HG03039 (cell line): ENCODE data around the gene MGLL.
"Not testable (repeated sequence)": the region's sequence is repeated elsewhere in the genome, so short reads cannot be mapped to it uniquely, and the experiment has no call there.

Experiments used
- ATAC-seq: cut with Tn5 transposase; IDR thresholded peaks from one replicate; pipeline ENCODE4 v1.9.1; 2021; ENCODE audit warnings: mild to moderate bottlenecking, moderate library complexity; ENCODE audit not compliant: unreplicated experiment

The MGLL gene

DNA sequence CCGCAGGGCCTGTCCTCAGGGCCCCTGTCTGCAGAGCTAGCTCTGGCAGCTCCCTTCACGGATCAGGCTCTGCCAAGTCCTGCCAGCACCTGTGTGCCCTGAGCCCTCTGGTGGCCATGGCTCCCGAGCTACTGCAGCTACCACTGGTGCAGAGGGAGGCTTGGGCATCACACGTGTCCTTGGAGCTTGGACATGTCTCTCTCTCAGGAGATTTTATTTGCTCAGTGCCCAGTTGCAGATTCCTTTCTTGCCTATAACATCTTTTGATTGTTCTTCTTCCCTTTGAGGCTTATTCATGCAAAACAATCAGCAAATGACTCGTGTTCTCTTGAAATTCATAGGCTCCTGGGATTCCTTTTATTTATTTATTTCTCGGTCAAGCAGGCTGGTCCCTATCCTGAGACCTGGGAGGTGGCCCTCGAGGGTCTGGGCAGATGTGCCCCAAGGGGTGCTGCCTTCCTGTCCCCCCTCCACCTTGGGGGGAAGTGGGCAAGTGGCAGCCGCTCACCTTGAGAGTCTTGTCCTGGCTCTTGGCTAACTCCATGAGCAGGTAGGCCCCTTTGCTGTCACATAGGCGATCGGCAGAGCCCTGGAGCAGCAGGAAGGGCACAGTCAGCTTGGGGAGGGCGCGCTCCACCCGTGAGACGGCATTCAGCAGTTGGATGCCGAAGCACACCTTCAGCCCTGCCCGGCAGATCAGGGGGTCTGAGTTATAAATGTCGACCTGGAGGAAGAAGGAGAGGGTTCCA lies 127.7 kb downstream of the MGLL start:
- no peak for ATAC-seq

DNA sequence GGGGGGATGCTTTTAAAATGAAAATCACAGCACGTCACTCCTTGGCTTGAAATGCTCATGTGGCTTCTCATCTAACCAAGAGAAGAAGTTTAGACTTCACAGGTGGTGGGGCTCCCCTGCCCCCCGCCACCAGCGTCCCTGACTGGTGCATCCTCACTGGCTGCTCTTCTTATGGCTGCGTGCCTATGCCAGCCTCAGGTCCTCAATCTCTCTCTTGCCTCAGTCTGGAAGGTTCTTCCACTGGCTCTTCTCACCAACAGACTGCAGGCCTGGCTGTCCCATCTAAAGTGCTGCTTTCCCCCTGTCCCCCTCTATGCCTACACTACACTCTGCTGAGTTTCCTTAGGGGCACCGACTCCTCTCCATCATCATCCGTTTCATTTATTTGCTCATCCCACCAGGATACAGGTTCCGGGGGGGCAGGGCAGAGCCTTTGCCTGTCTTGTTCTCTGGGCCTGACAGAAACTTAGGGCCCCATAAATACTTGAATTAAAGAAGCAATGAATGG lies 128.9 kb downstream of the MGLL start:
- ATAC-seq = no peak

DNA sequence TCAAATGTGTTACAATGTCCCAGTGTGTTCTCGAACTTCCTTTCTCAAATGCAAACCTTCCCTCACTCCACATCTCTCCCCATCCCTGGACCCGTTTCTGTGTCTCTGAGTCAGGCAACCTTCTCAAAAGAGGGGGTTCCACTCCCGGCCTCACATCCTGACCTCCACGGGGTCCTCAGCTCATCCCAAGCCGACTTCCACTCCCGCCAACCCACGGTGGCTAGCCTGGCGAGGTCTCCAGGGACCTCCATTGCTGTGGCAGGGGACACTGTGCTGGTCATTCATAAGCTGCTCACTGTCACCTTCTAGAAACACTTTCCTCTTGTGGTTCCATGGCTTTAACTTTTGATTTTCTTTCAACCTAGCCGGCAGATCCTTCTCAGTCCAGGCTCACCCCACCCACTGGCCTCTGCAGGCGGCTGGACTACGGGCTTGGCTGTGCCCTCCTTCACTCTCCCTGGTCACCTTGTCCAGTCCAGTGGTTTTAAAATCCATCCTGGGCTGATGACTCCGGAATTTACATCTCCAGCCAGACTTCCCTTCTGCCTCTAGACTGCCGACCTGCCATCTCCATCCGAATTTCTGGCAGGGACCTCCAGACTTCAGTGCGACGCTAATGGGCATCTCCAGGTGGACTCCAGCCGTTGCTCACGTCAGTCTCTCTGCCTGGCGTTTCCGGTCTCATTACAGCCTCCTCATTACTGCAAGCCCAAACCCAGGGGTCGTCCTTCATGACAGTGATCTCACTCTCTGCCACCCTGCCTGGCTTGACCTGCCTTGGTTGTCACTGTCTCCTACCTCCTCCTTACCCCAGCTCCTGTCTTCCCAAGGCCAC lies 129.6 kb downstream of the MGLL start:
- ATAC-seq = no peak

DNA sequence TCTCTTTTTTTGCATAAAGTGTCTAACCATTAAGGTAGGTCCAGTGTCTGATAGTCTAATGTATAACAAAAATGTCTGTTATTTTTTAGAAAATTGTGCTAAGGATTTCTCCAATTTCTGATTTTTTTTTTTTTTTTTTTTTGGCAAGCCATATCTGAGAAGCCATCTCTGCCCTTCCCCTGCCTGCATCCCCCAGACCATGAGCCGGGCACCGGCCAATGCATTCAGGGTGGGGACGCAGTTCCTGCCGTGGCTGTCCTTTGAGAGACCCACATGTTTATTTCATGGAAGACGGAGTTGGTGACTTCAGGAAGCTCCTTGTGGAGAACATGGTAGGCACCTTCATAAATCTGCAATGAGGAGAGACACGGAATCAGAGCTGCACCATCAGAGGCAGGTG lies 130.3 kb downstream of the MGLL start:
- ATAC-seq = no peak

DNA sequence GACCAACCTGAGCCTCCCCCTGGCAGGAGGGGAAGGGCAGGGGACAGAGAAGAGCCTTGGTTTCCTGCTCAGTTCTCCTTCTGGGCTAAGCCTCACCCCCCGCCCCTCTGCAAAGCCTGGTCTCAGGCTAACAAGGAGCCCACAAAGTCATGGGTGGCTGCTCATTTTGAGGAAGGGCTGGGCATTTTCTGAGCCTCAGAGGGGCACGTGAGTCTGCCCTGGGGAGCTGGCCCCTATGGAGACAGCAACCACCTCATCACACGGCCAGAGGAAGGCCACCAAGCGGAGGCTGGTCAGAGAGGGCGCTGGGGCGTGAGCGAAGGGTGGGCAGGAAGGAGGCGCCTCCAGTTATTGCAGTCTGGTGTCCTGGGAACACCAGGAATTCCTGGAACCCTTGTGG lies 130.8 kb downstream of the MGLL start:
- ATAC-seq = no peak

DNA sequence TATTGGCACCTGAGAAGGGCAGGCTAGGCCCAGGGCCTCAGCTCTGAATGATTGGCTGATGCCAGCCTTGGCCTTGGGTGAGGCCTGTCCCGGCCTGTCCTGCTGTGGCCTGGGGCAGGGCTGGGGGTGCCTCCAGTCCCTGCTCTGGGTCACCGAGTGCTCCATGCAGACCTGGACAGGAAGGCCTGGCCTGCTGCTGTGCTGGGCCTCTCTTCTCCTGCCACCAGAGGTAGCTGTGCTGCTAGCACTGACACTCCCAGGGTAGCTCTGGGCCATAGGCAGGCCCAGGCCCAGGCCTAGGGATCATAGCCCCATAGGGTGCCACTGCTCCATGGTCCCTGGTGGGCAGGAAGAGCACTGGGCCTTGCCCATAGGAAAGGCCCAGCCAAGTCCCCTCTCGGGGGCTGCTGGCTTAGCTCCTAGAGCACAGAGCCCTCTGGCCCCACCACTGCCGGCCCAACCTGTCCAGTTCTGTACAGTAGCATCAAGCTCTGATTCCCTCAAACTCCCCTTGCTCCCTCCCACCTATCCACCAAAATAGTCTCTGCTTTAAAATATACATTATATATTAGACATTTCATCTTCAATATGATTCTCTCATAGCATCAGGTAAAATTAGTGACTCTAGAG lies 131.4 kb downstream of the MGLL start:
- no peak for ATAC-seq

DNA sequence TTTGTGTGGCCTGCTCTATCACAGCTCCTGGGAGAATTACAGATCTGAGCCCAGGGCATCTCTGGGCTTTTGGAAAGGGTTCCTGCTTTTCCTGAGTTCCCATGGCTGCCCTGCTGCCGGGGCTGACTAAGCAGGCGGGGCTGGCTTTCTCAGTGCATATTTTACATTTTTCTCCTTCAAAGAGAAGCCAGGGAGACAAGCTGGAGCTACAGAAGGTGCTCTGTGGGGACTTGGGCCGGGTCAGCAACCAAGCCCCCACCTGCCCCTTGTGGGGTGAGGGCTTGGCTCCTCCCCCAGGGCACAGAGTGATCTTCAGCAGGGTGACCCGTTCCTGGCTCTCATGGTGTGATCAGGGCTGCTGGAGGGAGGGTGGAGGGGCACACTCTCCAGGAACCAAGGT lies 132.2 kb downstream of the MGLL start:
- no peak for ATAC-seq

DNA sequence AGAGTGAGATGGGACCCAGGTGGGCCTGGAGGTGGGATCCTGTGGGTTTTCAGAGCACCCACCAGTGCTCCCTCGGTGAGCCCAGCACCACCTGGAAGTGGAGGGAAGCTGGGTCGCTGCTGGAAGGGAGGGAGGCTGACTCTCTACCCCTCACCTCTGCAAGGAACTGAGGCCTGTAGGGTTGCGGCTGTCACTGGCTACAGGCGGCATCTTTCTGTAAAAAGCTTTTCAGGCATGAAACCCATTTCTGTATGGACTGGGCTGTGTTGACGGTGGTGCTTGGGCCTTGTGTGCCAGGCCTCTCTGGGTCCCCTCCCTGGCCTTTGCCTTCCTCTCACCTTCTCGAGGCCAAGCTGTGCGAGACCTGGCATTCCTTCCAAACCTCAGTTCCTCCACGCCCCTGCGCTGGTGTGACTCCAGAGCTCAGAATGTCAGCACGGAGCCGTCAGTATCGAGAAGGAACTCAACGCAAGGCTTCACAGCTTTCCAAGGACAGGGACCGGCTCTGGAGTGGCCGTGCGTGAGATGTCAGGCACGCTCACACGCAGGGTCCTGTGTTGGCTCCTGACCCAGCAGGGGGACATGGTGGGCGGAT lies 133.0 kb downstream of the MGLL start:
- no peak for ATAC-seq

DNA sequence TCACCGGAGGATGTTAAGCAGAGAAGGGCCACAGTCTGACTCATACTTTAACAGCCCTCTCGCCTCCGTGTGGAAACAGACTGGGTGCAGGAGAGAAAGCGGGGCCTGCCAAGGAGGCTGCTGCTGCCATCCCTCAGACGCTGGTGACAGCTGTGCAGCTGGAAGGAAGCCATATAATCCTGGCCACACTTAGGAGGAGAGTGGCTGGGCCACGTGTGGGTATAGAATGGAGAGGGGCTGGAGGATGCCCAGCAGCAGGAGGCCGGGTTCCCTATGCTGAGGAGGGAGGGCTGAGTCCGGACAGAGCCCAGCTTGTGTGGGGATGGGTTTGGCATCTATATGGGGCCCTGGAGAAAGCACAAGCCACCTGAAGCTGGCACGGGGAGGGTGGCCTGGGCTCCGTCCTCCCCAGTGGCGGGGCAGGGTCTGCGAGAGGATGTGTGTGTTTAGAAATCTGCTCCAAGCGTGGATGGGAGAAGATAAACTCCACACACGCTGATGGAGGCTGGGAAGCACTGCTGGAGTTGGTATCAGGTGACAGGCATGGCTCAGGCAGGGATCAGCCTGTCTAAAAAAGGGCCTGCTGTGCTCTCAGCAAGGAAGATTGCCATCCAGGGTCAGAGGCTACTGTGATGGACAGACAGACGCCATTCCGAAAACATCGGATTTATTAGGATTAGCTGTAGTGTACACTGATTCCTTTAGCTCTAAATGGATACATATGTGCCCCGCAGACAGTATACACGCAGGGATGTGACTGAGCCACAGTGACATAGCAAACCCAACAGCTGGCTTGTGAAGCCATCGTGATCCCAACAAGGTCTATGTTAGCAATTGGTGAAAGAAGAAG lies 133.7 kb downstream of the MGLL start:
- ATAC-seq = no peak

DNA sequence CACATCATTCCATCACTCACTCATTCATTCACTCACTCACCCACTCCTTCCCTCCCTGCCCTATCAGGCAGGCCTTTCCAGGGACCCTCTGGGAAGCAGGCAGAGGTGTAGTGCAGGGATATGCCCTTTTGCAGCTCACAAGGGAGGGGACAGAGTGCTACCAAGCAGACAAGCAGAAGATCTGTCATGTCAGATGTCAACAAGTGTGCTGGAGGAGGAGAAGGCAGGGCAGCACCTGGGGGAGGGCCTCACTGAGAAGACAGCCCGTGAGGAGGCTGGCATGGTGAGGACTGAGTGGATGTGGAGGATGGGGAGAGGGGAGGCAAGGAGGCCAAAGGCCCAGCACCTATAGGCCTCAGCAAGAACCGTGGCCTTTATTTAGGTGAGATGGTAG lies 134.3 kb downstream of the MGLL start:
- ATAC-seq = no peak

DNA sequence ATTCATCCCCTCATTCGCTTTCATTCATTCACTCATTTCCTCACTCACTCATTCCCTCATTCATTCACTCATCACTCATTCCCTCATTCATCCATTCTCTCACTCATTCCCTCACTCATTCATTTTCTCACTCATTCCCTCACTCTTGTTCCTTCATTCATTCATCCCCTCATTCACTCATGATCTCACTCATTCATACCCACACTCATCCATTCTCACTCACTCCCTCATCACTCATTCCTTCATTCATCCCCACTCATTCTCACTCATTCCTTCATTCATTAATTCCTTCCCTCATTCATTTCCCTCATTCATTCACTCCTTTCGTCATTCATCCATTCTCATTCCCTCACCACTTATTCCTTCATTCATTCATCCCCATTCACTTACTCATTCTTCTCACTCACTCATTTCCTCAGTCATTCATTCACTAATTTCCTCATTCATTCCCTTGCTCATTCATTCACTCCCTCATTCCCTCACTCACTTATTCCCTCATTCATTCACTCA lies 135.0 kb downstream of the MGLL start:
- no peak for ATAC-seq

DNA sequence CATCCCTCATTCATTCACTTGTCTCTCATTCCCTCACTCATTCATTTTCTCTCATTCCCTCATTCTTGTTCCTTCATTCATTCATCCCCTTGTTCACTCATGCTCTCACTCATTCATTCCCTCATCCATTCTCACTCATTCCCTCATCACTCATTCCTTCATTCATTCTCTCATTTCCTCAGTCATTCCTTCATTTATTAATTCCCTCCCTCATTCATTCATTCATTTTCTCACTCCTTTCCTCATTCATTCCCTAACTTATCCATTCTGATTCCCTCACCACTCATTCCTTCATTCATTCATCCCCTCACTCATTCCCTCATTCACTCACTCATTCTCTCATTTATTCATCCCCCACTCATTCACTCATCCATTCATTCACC lies 135.8 kb downstream of the MGLL start:
- ATAC-seq = no peak

DNA sequence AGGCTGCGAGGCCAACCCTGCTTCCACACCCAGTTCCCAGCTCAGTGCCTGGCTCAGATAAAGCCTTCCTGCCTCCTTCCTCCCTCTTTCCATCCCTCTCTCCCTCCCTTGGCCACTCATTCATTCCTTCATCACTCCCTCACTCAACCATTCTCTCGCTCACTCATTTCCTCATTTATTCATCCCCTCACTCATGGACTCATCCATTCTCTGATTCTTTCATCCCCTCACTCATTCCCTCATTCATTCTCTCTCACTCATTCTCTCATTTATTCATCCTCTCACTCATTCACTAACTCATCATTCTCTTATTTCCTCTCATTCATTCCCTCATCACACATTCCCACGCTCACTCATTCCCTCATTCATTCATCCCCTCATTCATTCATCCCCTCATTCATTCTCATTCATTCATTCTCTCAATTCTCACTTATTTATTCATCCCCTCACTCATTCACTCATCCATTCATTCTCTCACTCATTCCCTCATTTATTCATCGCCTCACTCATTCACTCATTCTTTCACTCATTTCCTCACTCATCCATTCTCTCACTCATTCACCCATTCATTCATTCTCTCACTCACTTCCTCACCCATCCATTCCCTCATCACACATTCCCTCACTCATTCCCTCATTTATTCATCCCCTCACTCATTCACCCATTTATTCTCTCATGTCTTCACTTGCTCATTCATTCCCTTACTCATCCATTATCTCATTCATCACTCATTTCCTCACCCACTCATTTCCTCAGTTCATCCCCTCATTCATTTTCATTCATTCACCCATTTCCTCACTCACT lies 136.4 kb downstream of the MGLL start:
- no peak for ATAC-seq

DNA sequence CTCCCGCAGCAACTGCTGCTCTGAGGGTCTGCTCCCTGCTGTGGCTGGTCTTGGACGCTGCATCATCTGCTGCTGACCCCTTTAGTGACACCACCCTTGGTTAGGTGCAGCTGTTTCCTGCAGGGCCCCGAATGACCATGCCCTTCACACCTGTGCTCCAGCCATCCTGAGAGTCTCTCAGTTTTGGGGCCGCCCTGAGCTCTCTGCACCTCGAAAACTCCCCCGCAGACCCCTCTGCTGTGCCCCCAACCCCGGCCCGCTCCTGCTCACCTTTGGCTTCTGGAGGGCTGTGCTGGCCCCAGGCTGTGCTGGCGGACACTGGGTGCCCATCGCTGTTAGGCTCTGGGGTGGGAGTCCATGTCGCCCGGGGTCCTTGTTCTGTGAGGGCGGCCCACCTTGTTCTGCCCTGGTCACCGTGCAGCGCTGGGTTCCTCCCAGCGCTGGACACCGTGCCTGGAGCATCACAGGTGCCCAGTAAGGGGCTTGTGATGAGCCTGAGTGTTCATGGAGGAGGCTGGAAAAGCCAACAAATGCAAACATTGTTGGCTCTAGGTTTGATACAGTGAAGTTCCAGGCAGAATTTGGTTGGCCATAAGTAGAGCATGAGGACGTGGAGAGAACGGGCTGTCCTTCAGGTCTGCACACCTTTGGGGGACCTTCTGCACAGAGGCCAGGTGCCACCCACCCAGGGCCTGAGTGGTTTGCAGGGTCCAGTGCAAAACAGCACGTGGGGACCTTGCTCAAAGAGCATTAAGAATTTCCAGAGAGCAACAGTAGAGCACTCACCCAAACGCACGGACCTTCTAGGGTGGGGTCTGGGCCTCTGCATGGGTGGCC lies 137.2 kb downstream of the MGLL start:
- ATAC-seq = no peak

DNA sequence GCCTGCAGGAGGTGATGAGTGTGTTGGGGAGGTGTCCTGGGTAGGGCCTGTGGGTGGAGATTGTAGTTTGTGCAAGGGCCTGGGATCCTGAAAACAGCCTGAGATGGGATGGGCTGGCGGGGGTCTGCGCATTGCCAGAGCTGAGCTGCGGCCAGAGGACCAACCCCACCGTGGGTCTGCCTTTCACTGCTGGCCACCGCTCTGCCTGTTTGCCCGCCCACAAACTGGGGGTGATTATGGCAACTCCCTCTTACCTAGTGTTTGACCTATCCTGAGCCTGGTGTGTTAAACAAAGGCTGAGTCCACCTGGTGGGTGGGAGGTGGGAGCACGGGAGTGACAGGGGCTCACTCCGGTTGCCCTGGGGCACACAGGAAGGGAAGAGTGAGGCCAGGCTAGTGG lies 139.8 kb downstream of the MGLL start:
- no peak for ATAC-seq

DNA sequence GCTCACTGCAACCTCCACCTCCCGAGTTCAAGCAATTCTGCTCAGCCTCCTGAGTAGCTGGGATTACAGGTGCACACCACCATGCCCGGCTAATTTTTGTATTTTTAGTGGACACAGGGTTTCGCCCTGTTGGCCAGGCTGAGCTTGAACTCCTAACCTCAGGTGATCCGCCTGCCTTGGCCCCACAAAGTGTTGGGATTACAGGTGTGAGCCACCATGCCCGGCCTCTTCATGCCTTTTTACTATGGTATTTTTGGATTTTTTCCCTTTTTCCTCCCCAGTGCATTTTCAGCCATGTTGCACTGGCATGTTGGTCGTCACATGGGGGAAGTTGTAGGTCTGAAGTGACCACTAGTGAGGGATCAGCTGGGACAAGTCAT lies 140.2 kb downstream of the MGLL start:
- ATAC-seq = not testable (repeated sequence)

DNA sequence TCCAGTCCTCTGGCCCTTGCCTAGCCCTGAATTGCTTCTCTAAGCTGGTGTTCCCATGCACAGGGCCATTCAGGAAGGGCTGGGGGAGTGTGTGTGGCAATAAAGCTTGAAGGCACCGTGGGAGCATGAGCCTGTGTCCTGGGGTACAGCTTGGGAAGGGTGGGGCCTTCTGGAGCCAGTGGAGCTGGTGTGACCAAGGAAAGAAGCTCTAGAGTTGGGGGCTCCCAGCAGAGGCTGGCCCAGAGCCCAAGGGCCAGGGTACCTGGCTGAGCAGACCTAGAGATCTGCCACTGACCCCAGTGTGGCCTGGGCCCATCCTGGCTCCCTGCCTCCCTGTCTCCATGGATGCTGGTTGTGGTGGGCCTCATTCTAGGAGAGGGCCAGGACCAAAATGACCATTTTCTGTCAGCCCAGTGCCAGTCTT lies 141.5 kb downstream of the MGLL start:
- no peak for ATAC-seq

DNA sequence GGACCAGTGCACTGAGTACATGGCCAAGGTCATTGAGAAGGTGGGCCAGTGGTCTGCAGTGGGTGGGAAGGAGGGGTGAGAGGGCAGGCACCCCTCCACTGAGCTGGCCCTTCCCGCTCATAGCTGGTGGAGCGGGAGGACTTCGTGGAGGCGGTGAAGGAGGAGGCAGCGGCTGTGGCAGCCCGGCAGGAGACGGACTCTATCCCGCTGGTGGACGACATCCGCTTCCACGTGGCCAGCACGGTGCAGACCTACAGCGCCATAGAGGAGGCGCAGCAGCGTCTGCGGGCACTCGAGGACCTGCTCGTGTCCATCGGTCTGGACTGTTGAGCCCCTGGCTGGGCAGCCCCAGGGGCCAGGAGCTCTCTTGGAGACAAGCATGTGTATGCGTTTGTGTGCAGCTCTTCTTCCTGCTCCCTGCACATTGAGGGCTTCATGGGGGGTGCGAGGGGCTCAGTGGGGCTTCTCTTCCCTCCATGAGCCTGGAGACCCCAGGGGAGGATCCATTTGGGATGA lies 142.1 kb downstream of the MGLL start:
- ATAC-seq = no peak
